Measurements from ENCODE around the gene RASAL1.

The RASAL1 gene

GRCh38 chr12:113112043-113112899, 23.3 kb downstream of the RASAL1 start:
- TF ChIP-seq REST (IDR thresholded peaks at IDR 0.05; ENCODE audit: low read depth) = no peak
- no peak for TF ChIP-seq RAD21 (IDR thresholded peaks at IDR 0.05; ENCODE audit: low read depth)
- TF ChIP-seq CREB1 (IDR thresholded peaks at IDR 0.05; ENCODE audit: low read depth) = no peak
- no peak for TF ChIP-seq NFIC (IDR thresholded peaks at IDR 0.05)
- no peak for TF ChIP-seq YY1 (IDR thresholded peaks at IDR 0.05; ENCODE audit: low read depth)
- no peak for TF ChIP-seq MAX (IDR thresholded peaks at IDR 0.05)
- no peak for TF ChIP-seq EGR1 (IDR thresholded peaks at IDR 0.05)
- no peak for TF ChIP-seq CEBPB (IDR thresholded peaks at IDR 0.05)
- no peak for TF ChIP-seq TAF1 (IDR thresholded peaks at IDR 0.05; ENCODE audit: low read depth)
- TF ChIP-seq EP300 (IDR thresholded peaks at IDR 0.05; ENCODE audit: borderline replicate concordance) = no peak
- TF ChIP-seq USF1 (IDR thresholded peaks at IDR 0.05) = no peak
- no peak for TF ChIP-seq TCF12 (IDR thresholded peaks at IDR 0.05; ENCODE audit: low read depth)
- TF ChIP-seq ZBTB7A (IDR thresholded peaks at IDR 0.05; ENCODE audit: low read depth) = no peak
- TF ChIP-seq TEAD4 (IDR thresholded peaks at IDR 0.05) = no peak
- no peak for TF ChIP-seq FOXM1 (IDR thresholded peaks at IDR 0.05; ENCODE audit: borderline replicate concordance, low read depth)

- TF ChIP-seq FOXM1 (IDR thresholded peaks at IDR 0.05; ENCODE audit: borderline replicate concordance, low read depth) (no peak), CREB1 (IDR thresholded peaks at IDR 0.05; ENCODE audit: low read depth) (no peak), EP300 (IDR thresholded peaks at IDR 0.05; ENCODE audit: borderline replicate concordance) (no peak), NFIC (IDR thresholded peaks at IDR 0.05) (no peak), EGR1 (IDR thresholded peaks at IDR 0.05) (no peak), USF1 (IDR thresholded peaks at IDR 0.05) (no peak), RAD21 (IDR thresholded peaks at IDR 0.05; ENCODE audit: low read depth) (no peak), TAF1 (IDR thresholded peaks at IDR 0.05; ENCODE audit: low read depth) (no peak), ZBTB7A (IDR thresholded peaks at IDR 0.05; ENCODE audit: low read depth) (no peak), REST (IDR thresholded peaks at IDR 0.05; ENCODE audit: low read depth) (no peak), TCF12 (IDR thresholded peaks at IDR 0.05; ENCODE audit: low read depth) (no peak), MAX (IDR thresholded peaks at IDR 0.05) (no peak), TEAD4 (IDR thresholded peaks at IDR 0.05) (no peak), YY1 (IDR thresholded peaks at IDR 0.05; ENCODE audit: low read depth) (no peak), CEBPB (IDR thresholded peaks at IDR 0.05) (no peak)
Observed at GRCh38 chr12:113111247-113111646, 24.3 kb downstream of the RASAL1 start.

GRCh38 chr12:113109872-113110599, 25.5 kb downstream of the RASAL1 start:
- TF ChIP-seq TEAD4 (IDR thresholded peaks at IDR 0.05) (no peak), NFIC (IDR thresholded peaks at IDR 0.05) (no peak), CEBPB (IDR thresholded peaks at IDR 0.05) (no peak), USF1 (IDR thresholded peaks at IDR 0.05) (no peak), MAX (IDR thresholded peaks at IDR 0.05) (no peak), YY1 (IDR thresholded peaks at IDR 0.05; ENCODE audit: low read depth) (no peak), TAF1 (IDR thresholded peaks at IDR 0.05; ENCODE audit: low read depth) (no peak), TCF12 (IDR thresholded peaks at IDR 0.05; ENCODE audit: low read depth) (no peak), EGR1 (IDR thresholded peaks at IDR 0.05) (no peak), CREB1 (IDR thresholded peaks at IDR 0.05; ENCODE audit: low read depth) (no peak), EP300 (IDR thresholded peaks at IDR 0.05; ENCODE audit: borderline replicate concordance) (no peak), FOXM1 (IDR thresholded peaks at IDR 0.05; ENCODE audit: borderline replicate concordance, low read depth) (no peak), REST (IDR thresholded peaks at IDR 0.05; ENCODE audit: low read depth) (no peak), RAD21 (IDR thresholded peaks at IDR 0.05; ENCODE audit: low read depth) (no peak), ZBTB7A (IDR thresholded peaks at IDR 0.05; ENCODE audit: low read depth) (no peak)

All from Ishikawa (cell line).